Gastrocnemius medialis (tissue), 4 donors: ENCODE measurements around the gene AIG1. TPM values are rescaled to one million over a fixed set of nuclear protein-coding genes. Genes with fewer than 3 reads are reported as not detected.

Experiments
- ATAC-seq, 2 donors: fragments of 150-250 bp; one replicate each; pipeline ENCODE4 v1.9.1; 2016
- DNase-seq, 2 donors: peaks; one replicate each; pipeline ENCODE4 v3.0.0-alpha.2; 2019
- H3K27ac ChIP-seq, 4 donors: fragments of 200-600 bp; sonication (generic); 1 replicate in 1 of 4; 2 replicates in 3 of 4; pipeline ENCODE4 v1.5.1; 2016 to 2018; ENCODE audit warnings: mild to moderate bottlenecking in 2 of 4, moderate library complexity in 1 of 4
- H3K27me3 ChIP-seq, 3 donors: fragments of 200-600 bp; sonication (generic) in 2 of 3; 1 replicate in 1 of 3; 2 replicates in 2 of 3; pipeline versions ENCODE4 v1.5.1 to v1.6.0; 2016 to 2019; ENCODE audit warnings: mild to moderate bottlenecking in 1 of 3, moderate library complexity in 1 of 3
- H3K36me3 ChIP-seq, 2 donors: fragments of 200-600 bp; sonication (generic) in 1 of 2; one replicate each; pipeline ENCODE4 v1.5.1; 2017 to 2018
- H3K4me1 ChIP-seq, 2 donors: fragments of 200-600 bp; sonication (generic) in 1 of 2; one replicate each; pipeline ENCODE4 v1.5.1; 2016 to 2017; ENCODE audit warnings: mild to moderate bottlenecking in 2 of 2
- H3K4me3 ChIP-seq, 4 donors: fragments of 200-600 bp; sonication (generic) in 3 of 4; 1 replicate in 1 of 4; 2 replicates in 3 of 4; pipeline ENCODE4 v1.5.1; 2016 to 2019; ENCODE audit warnings: mild to moderate bottlenecking in 2 of 4
- H3K9me3 ChIP-seq, 3 donors: fragments of 200-600 bp; sonication (generic) in 2 of 3; 1 replicate in 1 of 3; 2 replicates in 2 of 3; pipeline ENCODE4 v1.5.1; 2016 to 2019
- CTCF ChIP-seq, 5 experiments: fragments of 450-650 bp in 3 of 5; fragments of 200-600 bp in 2 of 5; sonication (generic) in 2 of 5; IDR thresholded peaks in 4 of 5; conservative IDR thresholded peaks in 1 of 5; 1 replicate in 4 of 5; 2 replicates in 1 of 5; pipeline ENCODE4 v1.5.1; 2016 to 2019; ENCODE audit warnings: antibody characterized with exemption in 5 of 5, mild to moderate bottlenecking in 3 of 5, moderate library complexity in 3 of 5
- POLR2A ChIP-seq, 2 donors: fragments of 450-650 bp; IDR thresholded peaks; one replicate each; pipeline ENCODE4 v1.6.1; 2017; ENCODE audit warnings: antibody characterized with exemption in 2 of 2, mild to moderate bottlenecking in 2 of 2, moderate library complexity in 2 of 2
- in situ Hi-C, 4 donors: fragments of 200-750 bp; cut with MboI; loops; one replicate each; pipeline versions ENCODE4 v1.15.0 to v1.8.0; 2017; ENCODE audit warnings: low sequenced_read_pairs in 4 of 4
- intact Hi-C: fragments of 100-400 bp; cut with DNase I; formaldehyde crosslinking; loops from one replicate; pipeline ENCODE4 v1.15.1; 2023; ENCODE audit warnings: low total_unique reads
- total RNA-seq, 4 donors: library from RNA; depleted of rRNA; stranded (reverse); fragments of >200 nt; gene quantifications; one replicate each; pipeline versions ENCODE4 v1.1.0 to v1.2.3, GENCODE V29; 2016

The AIG1 gene
- total RNA-seq, 4 donors from 2014 or later = 5.3 to 10.3 (median 5.7) TPM

GRCh38 chr6:143107911-143108761 is 47.4 kb downstream of the AIG1 start:
- no peaks in the 10 kb centered on the region for H3K9me3 ChIP-seq
- H3K4me1 ChIP-seq = peaks cover 21 to 28% of the 10 kb centered on the region in 2 donors
- intact Hi-C loops = no loop called here
- H3K36me3 ChIP-seq = no peaks in the 10 kb centered on the region
- ATAC-seq (peak in 1 of 2 donors; percentile 80), DNase-seq (no peak)
- in situ Hi-C loops = no loop called here
- H3K27me3 ChIP-seq = no peaks in the 10 kb centered on the region
- H3K4me3 ChIP-seq = no peak overlapping the region
- TF ChIP-seq CTCF (IDR thresholded peaks at IDR 0.05 in 4 of 5, conservative IDR thresholded peaks at IDR 0.05 in 1 of 5) (no peak), POLR2A (IDR thresholded peaks at IDR 0.05) (no peak)
- H3K27ac ChIP-seq = peak overlapping the region in 2 of 4 donors; percentile 2 to 23

- in situ Hi-C loops = no loop called here
- intact Hi-C loops = no loop called here
Observed at GRCh38 chr6:143109196-143109595, 48.5 kb downstream of the AIG1 start.

GRCh38 chr6:143110572-143110971 is 49.9 kb downstream of the AIG1 start:
- TF ChIP-seq CTCF (IDR thresholded peaks at IDR 0.05 in 4 of 5, conservative IDR thresholded peaks at IDR 0.05 in 1 of 5) (no peak), POLR2A (IDR thresholded peaks at IDR 0.05) (no peak)
- no peak overlapping the region for H3K27ac ChIP-seq
- H3K4me1 ChIP-seq = peaks cover 16 to 18% of the 10 kb centered on the region in 2 donors
- DNase-seq (no peak), ATAC-seq (no peak)
- no peaks in the 10 kb centered on the region for H3K27me3 ChIP-seq
- intact Hi-C loops = loop anchor here (1.0 kb wide), 1 partner anchor 18 kb away; no protein-coding TSS in a partner anchor
- H3K36me3 ChIP-seq = no peaks in the 10 kb centered on the region
- in situ Hi-C loops = no loop called here
- no peaks in the 10 kb centered on the region for H3K9me3 ChIP-seq
- no peak overlapping the region for H3K4me3 ChIP-seq

More at GRCh38 chr6:143109196-143109595, 48.5 kb downstream of the AIG1 start:
- Histone ChIP-seq H3K9me3 (no peaks in the 10 kb centered on the region), H3K36me3 (no peaks in the 10 kb centered on the region), H3K4me1 (peaks cover 18 to 24% of the 10 kb centered on the region in 2 donors), H3K4me3 (no peak overlapping the region), H3K27me3 (no peaks in the 10 kb centered on the region), H3K27ac (no peak overlapping the region)
- TF ChIP-seq POLR2A (IDR thresholded peaks at IDR 0.05) (no peak), CTCF (IDR thresholded peaks at IDR 0.05 in 4 of 5, conservative IDR thresholded peaks at IDR 0.05 in 1 of 5) (no peak)
- no peak for DNase-seq
- ATAC-seq = no peak

GRCh38 chr6:143110996-143111395 is 50.3 kb downstream of the AIG1 start:
- in situ Hi-C loops (no loop called here), intact Hi-C loops (loop anchor here (1.0 kb wide), 1 partner anchor 17 kb away; no protein-coding TSS in a partner anchor)
- H3K4me1 ChIP-seq = peaks cover 16 to 18% of the 10 kb centered on the region in 2 donors
- no peaks in the 10 kb centered on the region for H3K9me3 ChIP-seq
- no peaks in the 10 kb centered on the region for H3K27me3 ChIP-seq
- H3K36me3 ChIP-seq = no peaks in the 10 kb centered on the region
- no peak for DNase-seq
- TF ChIP-seq POLR2A (IDR thresholded peaks at IDR 0.05) (no peak), CTCF (IDR thresholded peaks at IDR 0.05 in 4 of 5, conservative IDR thresholded peaks at IDR 0.05 in 1 of 5) (no peak)
- no peak overlapping the region for H3K27ac ChIP-seq
- no peak overlapping the region for H3K4me3 ChIP-seq
- no peak for ATAC-seq
